Spleen (tissue), 11 donors: ENCODE measurements around the gene SPDYC. TPM values are rescaled to one million over a fixed set of nuclear protein-coding genes. Genes with fewer than 3 reads are reported as not detected.

Source experiments
- DNase-seq: peaks from one replicate; pipeline ENCODE4 v3.0.0-alpha.2; 2020
- H3K27ac ChIP-seq, 8 donors: fragments of 200-600 bp; sonication (generic) in 7 of 8; 1 replicate in 4 of 8; 2 replicates in 4 of 8; pipeline versions ENCODE4 v1.5.0 to v1.8.0; 2016 to 2021; ENCODE audit warnings: inconsistent platforms in 4 of 8, mild to moderate bottlenecking in 4 of 8, moderate library complexity in 1 of 8
- H3K27me3 ChIP-seq, 7 donors: fragments of 200-600 bp; sonication (generic) in 6 of 7; replicated peaks in 1 of 7; 1 replicate in 4 of 7; 2 replicates in 3 of 7; pipeline versions ENCODE4 v1.5.0 to v1.8.0; 2016 to 2021; ENCODE audit warnings: inconsistent platforms in 3 of 7, mild to moderate bottlenecking in 1 of 7
- H3K36me3 ChIP-seq, 6 donors: fragments of 200-600 bp; sonication (generic) in 5 of 6; 1 replicate in 4 of 6; 2 replicates in 2 of 6; pipeline versions ENCODE4 v1.5.0 to v1.8.0; 2016 to 2021; ENCODE audit warnings: inconsistent platforms in 2 of 6
- H3K4me1 ChIP-seq, 6 donors: fragments of 200-600 bp; sonication (generic) in 5 of 6; 1 replicate in 3 of 6; 2 replicates in 3 of 6; pipeline versions ENCODE4 v1.5.0 to v1.8.0; 2016 to 2021; ENCODE audit warnings: inconsistent platforms in 3 of 6
- H3K4me3 ChIP-seq, 8 donors: fragments of 200-600 bp; sonication (generic) in 7 of 8; 1 replicate in 4 of 8; 2 replicates in 4 of 8; pipeline versions ENCODE4 v1.5.0 to v1.8.0; 2016 to 2021; ENCODE audit warnings: inconsistent platforms in 4 of 8, mild to moderate bottlenecking in 4 of 8, moderate library complexity in 2 of 8
- H3K9me3 ChIP-seq, 8 donors: fragments of 200-600 bp; sonication (generic) in 7 of 8; 1 replicate in 4 of 8; 2 replicates in 4 of 8; pipeline versions ENCODE4 v1.5.0 to v1.8.0; 2016 to 2021; ENCODE audit warnings: inconsistent platforms in 4 of 8
- POLR2A ChIP-seq, 3 donors: fragments of 450-650 bp; IDR thresholded peaks; one replicate each; pipeline ENCODE4 v1.5.1; 2017; ENCODE audit warnings: antibody characterized with exemption in 3 of 3, mild to moderate bottlenecking in 1 of 3
- POLR2AphosphoS5 ChIP-seq, 3 donors: sonication (generic); formaldehyde crosslinking; IDR thresholded peaks; one replicate each; pipeline ENCODE4 v1.5.1; 2017; ENCODE audit warnings: antibody characterized with exemption in 3 of 3
- WGBS, 5 donors: extraction: QIAGEN DNeasy Blood & Tissue Kit in 3 of 5; methylation state at CpG; one replicate each; pipeline versions ENCODE4 v1.1.5 to v1.1.7; 2013 to 2018; 5-methylcytosine and 5-hydroxymethylcytosine counted together
- intact Hi-C: fragments of 100-400 bp; cut with DNase I; formaldehyde crosslinking; loops from one replicate; pipeline ENCODE4 v1.15.0; 2023; ENCODE audit warnings: low total_unique reads
- polyA plus RNA-seq, 3 donors: library from polyadenylated mRNA; stranded (reverse); fragments of 200-250 nt; gene quantifications; one replicate each; pipeline ENCODE4 v1.2.1, GENCODE V29; 2013
- total RNA-seq, 7 donors: library from RNA; depleted of rRNA in 3 of 7; stranded (reverse); fragments of >200 nt in 3 of 7; fragmentation: NEBNext Ultra II Directional in 4 of 7; extraction: Animal tissue kit (Norgen Biotek cat#: 25700) in 4 of 7; gene quantifications; one replicate each; pipeline versions ENCODE4 v1.1.0 to v1.2.1, GENCODE V29; 2016 to 2021
- TF ChIP-seq, protein P1 (sequence below), 11 experiments: fragments of 200-600 bp in 7 of 11; fragments of 450-650 bp in 4 of 11; sonication (generic) in 4 of 11; IDR thresholded peaks in 8 of 11; conservative IDR thresholded peaks in 3 of 11; 1 replicate in 7 of 11; 2 replicates in 4 of 11; pipeline versions ENCODE4 v1.4.0 to v1.8.0; 2016 to 2021; ENCODE audit warnings: antibody characterized with exemption in 11 of 11, inconsistent platforms in 4 of 11, mild to moderate bottlenecking in 1 of 11
- donor health status: healthy with polysubstance abuse.
- donor health status: DM: no; HTN: no; CAD: no; lungs with moderate emphysema.
- donor health status: DM: no; HTN: no; CAD: no.
- donor health status: Bipolar disorder and iron deficiency.
- donor health status: healthy.
- donor health status: DM: no; HTN: no; CAD: no.
- donor health status: DM: yes; HTN: yes; CAD: no.

Gene SPDYC
- total and polyA plus RNA-seq, 10 donors = 0.11 TPM; not detected in 9

DNA sequence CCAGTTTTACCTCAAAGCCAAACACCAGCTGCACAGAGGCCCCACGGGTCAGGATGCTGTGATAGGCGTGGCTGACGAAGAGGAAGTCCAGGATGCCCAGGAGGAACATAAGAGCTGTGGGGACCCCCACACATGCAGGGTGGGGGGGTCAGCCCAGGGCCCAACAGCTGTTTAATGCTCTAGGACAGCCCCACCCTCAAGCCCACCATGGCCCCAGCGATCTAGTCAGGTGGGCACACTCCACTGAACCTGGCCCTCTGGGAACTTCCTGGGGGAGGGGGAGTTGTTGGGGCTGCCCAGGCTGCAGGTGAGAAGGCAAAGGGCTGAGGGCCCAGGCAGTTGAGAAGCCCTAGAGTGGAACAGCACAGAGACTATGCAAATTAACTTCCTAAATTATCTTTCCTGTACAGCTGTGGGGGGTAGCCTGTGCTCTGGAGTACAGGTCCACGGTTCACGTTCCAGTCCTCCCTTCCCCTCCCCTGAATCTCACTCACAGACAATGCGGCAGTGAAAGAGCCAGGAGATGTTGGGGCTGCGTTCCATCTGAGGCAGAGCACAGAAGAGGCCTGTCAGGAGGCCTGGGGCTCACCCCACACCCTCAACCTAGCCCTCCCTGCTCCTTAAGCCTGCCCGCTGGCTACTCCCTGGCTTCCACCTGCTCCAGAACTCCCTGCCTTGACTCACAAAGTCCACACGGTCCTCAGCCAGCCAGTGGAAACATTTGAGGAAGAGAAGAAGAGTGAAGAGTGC lies 37.6 kb upstream of the SPDYC start:
- 47 to 66% (median 55%) methylated on average over 9 to 10 of the region's 10 CpGs for WGBS, 5 donors
- peak; percentile 89 for DNase-seq
- H3K27ac ChIP-seq = peak overlapping the region; percentile 3 to 100 (median 96)
- H3K36me3 ChIP-seq = peaks cover 9 to 57% (median 54%) of the 10 kb centered on the region in 6 donors
- intact Hi-C loops = no loop called here
- no peaks in the 10 kb centered on the region for H3K27me3 ChIP-seq
- no peaks in the 10 kb centered on the region for H3K9me3 ChIP-seq
- TF ChIP-seq, protein P1, sequence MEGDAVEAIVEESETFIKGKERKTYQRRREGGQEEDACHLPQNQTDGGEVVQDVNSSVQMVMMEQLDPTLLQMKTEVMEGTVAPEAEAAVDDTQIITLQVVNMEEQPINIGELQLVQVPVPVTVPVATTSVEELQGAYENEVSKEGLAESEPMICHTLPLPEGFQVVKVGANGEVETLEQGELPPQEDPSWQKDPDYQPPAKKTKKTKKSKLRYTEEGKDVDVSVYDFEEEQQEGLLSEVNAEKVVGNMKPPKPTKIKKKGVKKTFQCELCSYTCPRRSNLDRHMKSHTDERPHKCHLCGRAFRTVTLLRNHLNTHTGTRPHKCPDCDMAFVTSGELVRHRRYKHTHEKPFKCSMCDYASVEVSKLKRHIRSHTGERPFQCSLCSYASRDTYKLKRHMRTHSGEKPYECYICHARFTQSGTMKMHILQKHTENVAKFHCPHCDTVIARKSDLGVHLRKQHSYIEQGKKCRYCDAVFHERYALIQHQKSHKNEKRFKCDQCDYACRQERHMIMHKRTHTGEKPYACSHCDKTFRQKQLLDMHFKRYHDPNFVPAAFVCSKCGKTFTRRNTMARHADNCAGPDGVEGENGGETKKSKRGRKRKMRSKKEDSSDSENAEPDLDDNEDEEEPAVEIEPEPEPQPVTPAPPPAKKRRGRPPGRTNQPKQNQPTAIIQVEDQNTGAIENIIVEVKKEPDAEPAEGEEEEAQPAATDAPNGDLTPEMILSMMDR (IDR thresholded peaks at IDR 0.05 in 8 of 11, conservative IDR thresholded peaks at IDR 0.05 in 3 of 11) = no peak
- TF ChIP-seq POLR2A (IDR thresholded peaks at IDR 0.05) (peak in 1 of 3 donors; percentile 12), POLR2AphosphoS5 (IDR thresholded peaks at IDR 0.05) (peak; percentile 46 to 80 (median 70))
- peak overlapping the region; percentile 77 to 99 (median 96) for H3K4me3 ChIP-seq
- H3K4me1 ChIP-seq = peaks cover 38 to 85% (median 58%) of the 10 kb centered on the region in 6 donors

DNA sequence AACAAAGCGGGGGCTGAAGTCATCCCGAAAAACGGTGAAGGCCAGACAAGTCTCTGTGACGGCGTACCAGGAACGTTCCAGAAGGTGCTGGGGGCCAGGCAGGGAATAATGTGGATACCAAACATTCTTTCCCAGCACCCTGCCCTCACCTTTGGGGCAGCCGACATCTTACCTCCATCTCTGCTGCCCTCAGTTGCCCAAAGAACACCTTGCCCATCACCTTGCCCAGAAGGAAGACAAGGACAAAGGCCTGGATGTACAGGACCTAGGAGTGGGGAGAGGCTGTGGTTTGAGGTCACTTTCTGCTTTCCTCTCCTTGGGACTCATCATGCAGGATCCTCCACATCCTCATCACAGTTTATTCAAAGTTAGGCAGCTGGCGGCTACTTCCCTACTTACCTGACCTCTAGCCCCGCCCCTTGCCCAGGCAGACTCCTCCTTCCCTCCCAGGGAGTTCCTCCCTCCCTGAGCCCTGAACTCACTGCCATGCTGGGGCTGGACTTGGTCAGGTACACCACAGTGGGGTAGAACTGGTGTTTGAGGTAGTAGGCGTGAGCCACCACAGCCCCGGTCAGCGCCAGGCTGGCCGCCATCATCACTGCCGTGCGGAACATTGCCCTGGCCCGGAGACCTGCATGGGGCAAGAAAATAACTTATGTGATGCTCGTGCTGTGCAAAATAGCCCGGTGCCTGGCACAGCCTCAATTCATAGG lies 36.9 kb upstream of the SPDYC start:
- WGBS, 5 donors = 32 to 48% (median 36%) methylated on average over 14 to 18 of the region's 18 CpGs
- peak; percentile 93 for DNase-seq
- peak; percentile 45 to 68 (median 64) for TF ChIP-seq POLR2AphosphoS5 (IDR thresholded peaks at IDR 0.05)
- no peak for TF ChIP-seq POLR2A (IDR thresholded peaks at IDR 0.05)
- TF ChIP-seq, protein P1 (IDR thresholded peaks at IDR 0.05 in 8 of 11, conservative IDR thresholded peaks at IDR 0.05 in 3 of 11) = no peak
- H3K36me3 ChIP-seq = peaks cover 5 to 49% (median 47%) of the 10 kb centered on the region in 6 donors
- H3K27ac ChIP-seq = peak overlapping the region; percentile 3 to 100 (median 98)
- H3K9me3 ChIP-seq = no peaks in the 10 kb centered on the region
- intact Hi-C loops = no loop called here
- H3K4me1 ChIP-seq = peaks cover 38 to 84% (median 58%) of the 10 kb centered on the region in 6 donors
- H3K4me3 ChIP-seq = peak overlapping the region; percentile 77 to 99 (median 96)
- no peaks in the 10 kb centered on the region for H3K27me3 ChIP-seq

DNA sequence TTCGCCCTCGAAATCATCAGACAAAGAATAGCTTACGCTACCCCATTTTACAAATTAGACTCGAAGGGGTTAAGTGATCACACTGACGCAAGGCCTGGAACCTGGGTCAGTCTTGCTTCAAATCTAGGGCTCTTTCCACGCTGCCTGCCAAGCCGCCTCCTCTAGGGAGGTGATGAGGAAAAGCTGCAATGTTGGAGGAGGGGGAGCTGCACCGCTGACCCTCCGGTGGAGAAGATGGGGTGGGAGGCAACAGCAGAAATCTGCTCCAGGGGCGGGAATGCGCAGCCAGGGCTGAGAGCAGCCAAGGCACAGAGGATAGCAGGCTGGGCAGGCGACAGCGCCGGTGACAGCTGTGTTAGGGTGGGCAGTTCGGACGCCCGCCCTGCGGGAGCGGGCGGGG lies 36.3 kb upstream of the SPDYC start:
- WGBS, 5 donors = 0 to 3% (median 2%) methylated on average over 10 to 20 of the region's 20 CpGs
- peaks cover 5 to 43% (median 41%) of the 10 kb centered on the region in 6 donors for H3K36me3 ChIP-seq
- H3K27ac ChIP-seq = peak overlapping the region; percentile 92 to 100 (median 98)
- H3K27me3 ChIP-seq = no peaks in the 10 kb centered on the region
- H3K9me3 ChIP-seq = no peaks in the 10 kb centered on the region
- intact Hi-C loops = no loop called here
- no peak for DNase-seq
- peaks cover 38 to 78% (median 58%) of the 10 kb centered on the region in 6 donors for H3K4me1 ChIP-seq
- peak overlapping the region; percentile 77 to 99 (median 96) for H3K4me3 ChIP-seq
- TF ChIP-seq, protein P1 (IDR thresholded peaks at IDR 0.05 in 8 of 11, conservative IDR thresholded peaks at IDR 0.05 in 3 of 11) = no peak
- TF ChIP-seq POLR2AphosphoS5 (IDR thresholded peaks at IDR 0.05) = no peak
- TF ChIP-seq POLR2A (IDR thresholded peaks at IDR 0.05) = no peak
